Ovary (tissue), 9 donors: ENCODE measurements around the gene INIP. TPM values are rescaled to one million over a fixed set of nuclear protein-coding genes. Genes with fewer than 3 reads are reported as not detected.
A peak's percentile ranks its signal among the peaks of the same experiment; 100 is the strongest.

Experiments
- DNase-seq, 5 donors: peaks; one replicate each; pipeline ENCODE4 v3.0.0-alpha.2; 2019 to 2020
- H3K27ac ChIP-seq, 2 donors: fragments of 200-600 bp; one replicate each; pipeline versions ENCODE4 v1.5.1 to v1.8.0; 2019 to 2022
- H3K27me3 ChIP-seq: fragments of 200-600 bp; one replicate; pipeline ENCODE4 v1.8.0; 2022
- H3K36me3 ChIP-seq: fragments of 200-600 bp; sonication (generic); one replicate; pipeline ENCODE4 v1.5.1; 2019
- H3K4me1 ChIP-seq: one replicate; pipeline ENCODE4 v1.8.1; 2013; ENCODE audit warnings: mild to moderate bottlenecking, moderate library complexity; ENCODE audit not compliant: insufficient read depth
- H3K4me3 ChIP-seq: fragments of 200-600 bp; sonication (generic); one replicate; pipeline ENCODE4 v1.5.1; 2017
- H3K9me3 ChIP-seq, 2 donors: fragments of 200-600 bp in 1 of 2; sonication (generic) in 1 of 2; one replicate each; pipeline versions ENCODE4 v1.5.1 to v1.8.1; 2013 to 2019; ENCODE audit warnings: mild to moderate bottlenecking in 1 of 2, moderate library complexity in 1 of 2
- CTCF ChIP-seq, 3 donors: fragments of 450-650 bp in 2 of 3; fragments of 200-600 bp in 1 of 3; IDR thresholded peaks; one replicate each; pipeline versions ENCODE4 v1.5.1 to v1.8.0; 2016 to 2022; ENCODE audit warnings: antibody characterized with exemption in 3 of 3, mild to moderate bottlenecking in 1 of 3
- EP300 ChIP-seq: sonication (generic); formaldehyde crosslinking; IDR thresholded peaks from one replicate; pipeline ENCODE4 v1.6.1; 2017; ENCODE audit warnings: antibody characterized with exemption
- POLR2A ChIP-seq: fragments of 450-650 bp; IDR thresholded peaks from one replicate; pipeline ENCODE4 v1.6.1; 2017; ENCODE audit warnings: antibody characterized with exemption, mild to moderate bottlenecking, moderate library complexity
- WGBS, 3 donors: extraction: QIAGEN DNeasy Blood & Tissue Kit in 1 of 3; methylation state at CpG; one replicate each; pipeline versions ENCODE4 v1.1.5 to v1.1.7; 2013 to 2017; 5-methylcytosine and 5-hydroxymethylcytosine counted together
- intact Hi-C, 4 donors: fragments of 100-400 bp; cut with DNase I; formaldehyde crosslinking; loops; one replicate each; pipeline versions ENCODE4 v1.11.0 to v1.15.1; 2022 to 2023
- polyA plus RNA-seq, 2 donors: library from polyadenylated mRNA; stranded (reverse); fragments of 200-250 nt in 1 of 2; fragments of 350-450 nt in 1 of 2; fragmentation: Illumina TruSeq in 1 of 2; extraction: RNeasy Lipid Tissue Mini Kit (QIAGEN cat#74804) in 1 of 2; gene quantifications; one replicate each; pipeline ENCODE4 v1.2.3, GENCODE V29; 2013 to 2014
- total RNA-seq, 7 donors: library from RNA; depleted of rRNA in 2 of 7; stranded (reverse); fragments of >200 nt in 2 of 7; fragmentation: NEBNext Ultra II Directional in 3 of 7; extraction: Animal tissue kit (Norgen Biotek cat#: 25700) in 3 of 7; gene quantifications; one replicate each; pipeline versions ENCODE4 v1.1.0 to v1.2.4, GENCODE V29; 2016 to 2023
- donor health status: DM: no; HTN: no; CAD: no; lungs with moderate emphysema.
- donor health status: DM: no; HTN: no; CAD: no.
- donor health status: Bipolar disorder and iron deficiency.
- donor health status: DM: yes; HTN: yes; CAD: no.
- donor health status: DM: no; HTN: no; CAD: no.
- donor health status: DM: yes; HTN: yes; CAD: no.

Gene INIP
- total and polyA plus RNA-seq, 9 donors = 7.4 to 26.3 (median 19.4) TPM

- H3K27ac ChIP-seq = no peak overlapping the region
- no peaks in the 10 kb centered on the region for H3K36me3 ChIP-seq
- no peaks in the 10 kb centered on the region for H3K27me3 ChIP-seq
- H3K9me3 ChIP-seq = no peaks in the 10 kb centered on the region
- no peak overlapping the region for H3K4me3 ChIP-seq
- DNase-seq = peak in 1 of 5 donors; percentile 25
- H3K4me1 ChIP-seq = no peaks in the 10 kb centered on the region
- no peak for TF ChIP-seq EP300
- TF ChIP-seq CTCF (IDR thresholded peaks at IDR 0.05) = peak in 2 of 3 donors; percentile 36 to 40
- TF ChIP-seq POLR2A = no peak
- WGBS, 3 donors = 24 to 51% (median 36%) methylated on average over 7 of the region's 7 CpGs
- intact Hi-C loops = loop anchor here in 2 of 4 donors (5.0 to 10.0 kb wide), 2 partner anchors 616 to 624 kb away; no protein-coding TSS in a partner anchor
Observed at GRCh38 chr9:112711050-112711689, 6.7 kb downstream of the INIP start.

DNA sequence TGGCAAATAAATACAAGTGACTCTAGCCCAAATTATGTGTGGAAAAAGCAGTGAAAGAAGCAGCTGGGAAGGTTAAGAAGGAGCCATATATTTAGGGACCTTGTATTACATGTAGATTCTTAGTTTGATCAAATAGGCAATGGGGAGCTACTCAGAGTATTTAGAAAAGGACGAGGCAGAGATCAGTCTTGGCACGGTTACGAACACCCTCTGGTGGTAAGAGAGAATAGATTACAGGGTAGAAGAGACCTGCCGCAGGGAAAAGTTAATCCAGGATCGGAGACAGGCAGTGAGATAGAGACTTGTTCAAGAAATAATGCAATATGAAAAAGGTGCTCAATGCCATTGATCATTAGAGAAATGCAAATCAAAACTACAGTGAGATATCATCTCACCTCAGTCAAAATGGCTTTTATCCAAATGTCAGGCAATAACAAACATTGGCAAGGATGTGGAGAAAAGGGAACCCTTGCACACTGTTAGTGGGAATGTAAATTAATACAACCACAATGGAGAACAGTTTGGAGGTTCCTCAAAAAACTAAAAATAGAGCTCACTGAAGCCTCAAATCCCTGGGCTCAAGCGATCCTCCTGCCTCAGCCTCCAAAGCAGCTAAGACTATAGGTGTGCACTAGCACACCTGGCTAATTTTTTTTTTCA is 12.0 kb downstream of the INIP start:
- intact Hi-C loops = loop anchor here in 1 of 4 donors (10.0 kb wide), 1 partner anchor 331 kb away; no protein-coding TSS in a partner anchor
- 26 to 41% (median 28%) methylated on average over 6 of the region's 6 CpGs for WGBS, 3 donors
- peak in 4 of 5 donors; percentile 38 to 71 (median 57) for DNase-seq
- no peak overlapping the region for H3K27ac ChIP-seq
- H3K36me3 ChIP-seq = no peaks in the 10 kb centered on the region
- no peaks in the 10 kb centered on the region for H3K9me3 ChIP-seq
- H3K27me3 ChIP-seq = no peaks in the 10 kb centered on the region
- H3K4me3 ChIP-seq = no peak overlapping the region
- peaks cover 2% of the 10 kb centered on the region for H3K4me1 ChIP-seq
- TF ChIP-seq POLR2A = no peak
- no peak for TF ChIP-seq EP300
- TF ChIP-seq CTCF (IDR thresholded peaks at IDR 0.05) = peak; percentile 31 to 56 (median 35)

DNA sequence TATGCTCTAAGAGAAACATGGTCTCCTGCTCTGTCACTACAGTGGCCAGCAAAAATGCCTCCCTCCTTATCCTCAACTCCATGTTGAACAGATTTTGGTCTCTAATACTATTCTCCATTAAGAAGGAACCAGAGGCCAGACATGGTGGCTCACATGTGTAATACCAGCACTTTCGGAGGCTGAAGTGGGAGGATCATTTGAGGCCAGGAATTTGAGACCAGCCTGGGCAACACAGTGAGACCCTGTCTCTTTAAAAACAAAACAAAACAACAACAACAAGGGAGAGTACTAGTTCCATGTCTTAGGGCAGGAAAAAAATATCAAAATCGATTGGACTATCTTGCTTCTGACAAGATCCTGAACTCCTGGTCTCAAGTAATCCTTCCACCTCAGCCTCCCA is 14.6 kb downstream of the INIP start:
- H3K27ac ChIP-seq = no peak overlapping the region
- no peaks in the 10 kb centered on the region for H3K27me3 ChIP-seq
- TF ChIP-seq POLR2A (no peak), EP300 (no peak), CTCF (IDR thresholded peaks at IDR 0.05) (no peak)
- no peaks in the 10 kb centered on the region for H3K9me3 ChIP-seq
- intact Hi-C loops = loop anchor here in 1 of 4 donors (10.0 kb wide), 1 partner anchor 329 kb away; no protein-coding TSS in a partner anchor
- H3K4me1 ChIP-seq = peaks cover 2% of the 10 kb centered on the region
- no peak overlapping the region for H3K4me3 ChIP-seq
- DNase-seq = no peak
- H3K36me3 ChIP-seq = no peaks in the 10 kb centered on the region
- WGBS, 3 donors = 85 to 92% (median 90%) methylated on average over 2 of the region's 2 CpGs

- no peak for TF ChIP-seq CTCF (IDR thresholded peaks at IDR 0.05)
- no peak for TF ChIP-seq EP300
- no peak for TF ChIP-seq POLR2A
- no peak for DNase-seq
- Histone ChIP-seq H3K36me3 (no peaks in the 10 kb centered on the region), H3K4me3 (no peak overlapping the region), H3K27ac (no peak overlapping the region), H3K9me3 (no peaks in the 10 kb centered on the region), H3K4me1 (no peaks in the 10 kb centered on the region), H3K27me3 (no peaks in the 10 kb centered on the region)
- intact Hi-C loops = loop anchor here in 1 of 4 donors (10.0 kb wide), 1 partner anchor 325 kb away; no protein-coding TSS in a partner anchor
Observed at GRCh38 chr9:112700085-112700484, 17.8 kb downstream of the INIP start.
